MV-4-11 (cell line): ENCODE results near the gene SCAPER.
A peak's percentile ranks its signal among the peaks of the same experiment; 100 is the strongest.
"Not testable (repeated sequence)": the region's sequence is repeated elsewhere in the genome, so short reads cannot be mapped to it uniquely, and the experiment has no call there.

Source experiments
- DNase-seq: peaks from one replicate; lab custom pipeline; 2025; lab: John Stamatoyannopoulos, UW

SCAPER gene

GRCh38 chr15:76850367-76850766 is 54.8 kb downstream of the SCAPER start:
- DNase-seq: not testable (repeated sequence)

DNA sequence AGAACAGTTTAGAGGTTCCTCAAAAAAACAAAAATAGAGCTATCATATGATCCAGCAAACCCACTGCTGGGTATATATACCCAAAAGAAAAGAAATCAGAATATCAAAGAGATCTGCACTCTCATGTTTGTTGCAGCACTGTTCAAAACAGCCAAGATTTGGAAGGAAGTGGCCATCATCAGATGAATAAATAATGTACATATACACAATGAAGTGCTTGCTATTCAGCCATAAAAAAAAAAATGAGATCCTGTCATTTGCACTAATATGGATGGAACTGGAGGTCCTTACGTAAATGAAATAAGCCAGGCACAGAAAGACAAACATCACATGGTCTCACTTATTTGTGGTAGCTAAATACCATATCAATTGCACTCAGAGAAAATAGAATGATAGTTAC is 58.4 kb downstream of the SCAPER start:
- no peak for DNase-seq

DNA sequence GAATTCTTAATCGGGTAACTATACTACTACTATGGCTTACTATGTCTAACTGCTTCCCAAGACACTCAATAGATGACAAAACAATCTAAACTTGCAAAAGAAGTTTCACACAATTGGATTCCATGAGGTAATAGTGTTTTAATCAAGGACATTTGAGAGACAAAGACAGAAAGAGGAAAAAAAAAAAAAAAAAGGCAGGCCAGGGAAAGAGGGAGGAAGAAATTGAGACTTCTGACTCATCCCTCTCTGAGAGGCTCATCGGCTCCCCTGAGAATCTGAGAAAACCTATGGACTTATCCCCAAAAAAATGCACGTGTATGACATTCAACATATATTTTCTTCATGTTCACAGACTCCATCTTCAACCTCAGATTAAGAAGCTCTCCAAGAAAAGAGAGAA is 61.0 kb downstream of the SCAPER start:
- no peak for DNase-seq

DNA sequence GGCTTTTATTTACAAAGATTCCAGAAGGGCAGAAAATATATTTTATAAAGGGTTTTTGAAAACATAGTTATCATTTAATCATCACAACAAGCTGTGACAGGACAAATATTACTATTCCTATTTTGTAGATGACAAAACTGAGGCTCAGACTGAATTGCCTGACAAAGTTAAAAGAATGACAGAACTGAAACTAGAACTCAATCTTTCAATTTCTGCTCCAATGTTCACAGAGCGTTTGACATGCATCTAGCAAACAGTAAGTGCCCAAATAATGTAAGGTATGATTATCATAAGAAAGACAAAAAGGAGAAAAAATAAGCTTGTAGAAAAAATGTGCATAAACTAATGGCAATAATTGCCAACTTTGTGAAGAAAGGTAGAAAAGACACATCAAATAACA is 61.9 kb downstream of the SCAPER start:
- DNase-seq: no peak

DNA sequence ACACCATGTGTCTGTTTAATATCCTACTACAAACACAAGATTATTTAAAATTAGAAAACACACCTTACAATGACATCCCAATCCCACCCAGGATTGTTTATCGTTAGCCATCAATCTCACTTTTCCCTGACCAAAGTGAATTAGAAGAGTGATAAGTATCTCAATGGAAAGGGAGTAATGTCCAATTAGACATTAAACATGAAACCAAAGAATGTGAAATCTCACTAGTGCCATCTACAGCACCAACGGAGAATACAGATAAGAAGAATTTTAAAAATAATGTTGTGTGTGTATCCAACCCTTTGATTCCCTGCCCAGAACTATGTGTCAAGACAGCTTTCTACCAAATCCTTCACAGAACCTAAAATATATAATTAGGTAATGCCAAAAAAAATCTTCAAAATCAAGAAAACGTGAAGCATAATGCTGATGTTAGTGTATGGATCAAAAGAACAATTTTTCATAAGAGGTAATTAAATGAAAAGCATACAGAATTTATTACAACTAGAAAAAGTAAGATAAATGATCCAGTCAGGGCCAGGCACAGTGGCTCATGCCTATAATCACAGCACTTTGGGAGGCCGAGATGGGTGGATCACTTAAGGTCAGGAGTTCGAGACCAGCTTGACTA is 64.2 kb downstream of the SCAPER start:
- DNase-seq: peak; percentile 21

- DNase-seq: no peak
Observed at GRCh38 chr15:76839173-76839572, 66.0 kb downstream of the SCAPER start.

- DNase-seq: no peak
Observed at GRCh38 chr15:76837474-76837873, 67.7 kb downstream of the SCAPER start.

DNA sequence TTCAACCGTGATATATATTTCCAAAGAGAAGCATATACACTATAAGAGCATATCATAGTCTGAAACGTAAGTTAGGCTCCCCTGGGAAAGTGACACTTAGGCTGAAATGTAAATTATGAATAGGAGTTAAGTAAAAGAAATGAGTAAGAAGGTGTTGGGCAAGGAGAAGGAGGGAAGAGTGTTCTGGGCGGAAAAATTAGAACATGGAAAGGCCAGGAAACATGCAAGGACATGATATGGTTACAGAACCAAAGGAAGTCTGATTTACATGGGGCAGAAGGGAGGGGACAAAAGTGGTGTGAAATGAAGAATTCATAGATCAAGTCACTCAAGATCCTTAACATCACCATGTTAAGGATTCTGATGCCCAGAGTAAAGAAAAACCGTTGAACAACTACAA is 75.2 kb downstream of the SCAPER start:
- DNase-seq: no peak

GRCh38 chr15:76823890-76824289 is 81.2 kb downstream of the SCAPER start:
- no peak for DNase-seq

DNA sequence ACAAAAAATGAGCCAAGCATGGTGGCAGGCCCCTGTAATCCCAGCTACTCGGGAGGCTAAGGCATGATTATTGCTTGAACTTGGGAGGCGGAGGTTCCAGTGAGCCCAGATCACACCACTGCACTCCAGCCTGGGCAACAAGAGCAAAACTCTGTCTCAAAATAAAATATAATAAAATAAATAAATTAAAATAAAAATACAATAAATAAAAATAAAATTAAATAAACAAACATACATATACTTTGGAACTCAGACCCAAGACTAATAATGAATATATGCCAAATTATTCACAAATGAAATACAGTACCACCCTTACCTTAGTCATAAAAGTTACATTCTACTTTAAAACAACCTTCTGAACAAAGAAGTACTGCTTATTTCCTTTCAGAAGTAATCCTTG is 81.8 kb downstream of the SCAPER start:
- no peak for DNase-seq

DNA sequence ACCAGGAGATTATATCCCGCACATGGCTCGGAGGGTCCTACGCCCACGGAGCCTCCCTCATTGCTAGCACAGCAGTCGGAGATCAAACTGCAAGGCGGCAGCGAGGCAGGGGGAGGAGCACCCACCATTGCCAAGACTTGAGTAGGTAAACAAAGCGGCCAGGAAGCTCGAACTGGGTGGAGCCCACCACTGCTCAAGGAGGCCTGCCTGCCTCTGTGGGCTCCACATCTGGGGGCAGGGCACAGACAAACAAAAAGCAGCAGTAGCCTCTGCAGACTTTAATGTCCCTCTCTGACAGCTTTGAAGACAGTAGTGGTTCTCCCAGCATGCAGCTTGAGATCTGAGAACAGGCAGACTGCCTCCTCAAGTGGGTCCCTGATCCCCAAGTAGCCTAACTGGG is 86.2 kb downstream of the SCAPER start:
- not testable (repeated sequence) for DNase-seq

DNA sequence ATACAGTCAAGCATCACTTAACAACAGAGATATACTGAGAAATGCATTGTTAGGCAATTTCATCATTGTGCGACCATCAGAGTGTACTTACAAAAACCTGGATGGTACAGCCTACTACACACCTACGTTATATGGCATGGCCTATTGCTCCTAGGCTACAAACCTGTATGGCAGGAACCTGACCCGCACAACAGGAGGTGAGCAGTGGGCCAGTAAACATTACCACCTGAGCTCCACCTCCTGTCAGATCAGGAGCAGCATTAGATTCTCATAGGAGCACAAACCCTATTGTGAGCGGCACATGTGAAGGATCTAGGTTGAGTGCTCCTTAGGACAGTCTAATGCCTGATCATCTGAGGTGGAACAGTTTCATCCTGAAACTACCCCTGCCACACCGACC is 89.7 kb downstream of the SCAPER start:
- no peak for DNase-seq

DNA sequence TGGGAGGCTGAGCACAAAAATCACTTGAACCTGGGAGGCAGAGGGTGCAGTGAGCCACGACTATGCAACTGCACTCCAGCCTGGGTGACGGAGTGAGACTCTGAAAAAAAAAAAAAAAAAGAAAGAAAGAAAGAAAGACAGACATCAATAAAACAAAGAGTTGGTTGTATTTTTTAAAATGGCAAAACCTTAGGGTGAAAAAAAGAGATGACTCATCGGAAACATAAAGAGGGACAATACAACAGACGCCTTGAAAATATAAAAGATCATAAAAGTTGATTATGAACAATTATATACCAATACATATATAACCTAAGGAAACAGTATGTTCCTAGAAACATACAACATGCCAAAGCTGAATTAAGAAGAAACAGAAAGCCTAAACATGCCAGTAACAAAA is 92.8 kb downstream of the SCAPER start:
- no peak for DNase-seq

DNA sequence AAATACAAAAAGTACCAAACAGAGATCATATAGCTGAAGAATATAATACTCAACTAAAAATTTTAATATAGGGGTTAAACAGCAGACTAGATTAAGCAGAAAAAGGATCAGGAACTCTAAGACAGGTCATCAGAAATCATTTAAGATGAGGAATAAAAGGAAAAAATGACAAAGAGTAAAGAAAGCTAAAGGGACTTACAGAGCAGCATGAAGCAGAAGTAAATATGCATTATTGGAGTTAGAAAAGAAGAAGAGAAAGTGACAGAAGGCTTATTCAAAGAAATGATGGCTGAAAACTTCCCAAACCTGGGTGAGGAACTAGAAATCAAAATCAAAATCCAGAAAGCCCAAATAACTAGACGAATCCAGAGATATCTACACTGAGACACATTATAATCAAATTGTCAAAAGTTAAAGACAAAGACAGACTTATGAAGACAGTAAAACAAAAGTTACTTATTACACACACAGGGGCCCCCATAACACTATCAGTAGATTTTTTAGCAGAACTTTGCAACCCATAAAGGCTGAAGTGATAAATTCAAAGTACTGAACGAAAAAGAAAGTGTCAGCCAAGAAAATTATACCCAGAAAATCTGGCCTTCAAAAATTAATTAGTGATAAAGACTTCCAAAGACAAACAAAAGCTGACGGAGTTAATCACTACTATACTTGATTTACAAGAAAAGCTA is 95.6 kb downstream of the SCAPER start:
- DNase-seq: peak; percentile 46

DNA sequence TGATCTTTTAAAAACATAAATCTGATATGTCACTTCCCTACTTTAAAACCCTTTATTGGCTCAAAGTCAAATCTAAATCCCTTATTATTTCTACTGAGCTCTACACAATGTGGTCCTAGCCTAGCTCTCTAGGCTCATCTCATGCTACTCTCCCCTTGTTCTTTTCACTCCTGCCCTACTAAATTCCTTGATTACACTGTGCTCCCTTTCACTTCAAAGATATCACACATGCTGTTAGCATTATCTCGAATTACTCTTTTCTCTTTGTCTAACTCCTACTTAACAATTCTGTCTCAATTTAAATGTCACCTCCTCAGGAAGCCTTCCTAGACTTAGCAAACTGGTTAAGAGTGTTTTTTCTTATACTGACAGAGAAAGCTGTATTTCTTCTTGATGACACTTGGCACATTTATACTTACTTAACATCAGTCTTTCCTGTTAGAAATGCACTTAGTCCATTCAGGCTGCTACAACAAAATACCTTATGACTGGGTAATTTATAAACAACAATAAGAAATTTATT is 102.0 kb downstream of the SCAPER start:
- no peak for DNase-seq

DNA sequence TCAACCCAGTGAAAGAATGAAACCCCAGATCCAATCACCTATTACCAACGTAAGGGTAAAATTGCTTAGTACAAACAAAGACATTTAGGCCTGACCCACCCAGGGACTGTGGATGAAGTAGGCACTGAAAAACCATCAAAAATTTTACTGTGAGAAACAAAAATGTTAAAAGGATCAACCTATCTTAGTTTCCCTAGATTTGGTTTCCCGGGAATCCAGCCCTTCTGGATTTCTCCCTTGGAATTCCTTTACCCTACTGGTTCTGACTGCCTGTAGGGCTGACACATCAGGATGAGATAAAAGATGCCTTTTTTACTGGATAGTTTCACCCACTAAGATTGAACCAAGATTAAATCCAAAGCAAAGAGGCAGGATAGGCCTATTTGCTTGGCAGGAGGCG is 102.7 kb downstream of the SCAPER start:
- DNase-seq: no peak

- DNase-seq: peak; percentile 5
Observed at GRCh38 chr15:76799760-76800159, 105.4 kb downstream of the SCAPER start.

DNA sequence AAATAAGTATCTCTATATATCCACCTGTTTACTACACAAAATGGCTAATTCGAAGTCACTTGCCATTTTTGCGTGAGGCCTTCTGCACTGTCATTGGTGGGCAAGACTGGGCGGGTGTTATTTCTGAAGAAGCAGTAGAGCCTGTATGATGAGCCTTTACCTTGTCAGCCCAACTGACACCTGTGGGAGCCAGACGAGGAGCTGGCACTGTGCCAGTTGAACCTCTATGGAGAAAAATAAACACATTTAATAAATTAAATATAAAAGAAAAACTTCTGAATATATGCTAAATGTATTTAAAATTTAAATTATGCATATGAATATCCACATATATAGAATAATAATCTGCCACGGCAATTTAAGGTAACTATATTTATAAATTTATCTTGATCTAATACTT is 109.9 kb downstream of the SCAPER start:
- DNase-seq: no peak

DNA sequence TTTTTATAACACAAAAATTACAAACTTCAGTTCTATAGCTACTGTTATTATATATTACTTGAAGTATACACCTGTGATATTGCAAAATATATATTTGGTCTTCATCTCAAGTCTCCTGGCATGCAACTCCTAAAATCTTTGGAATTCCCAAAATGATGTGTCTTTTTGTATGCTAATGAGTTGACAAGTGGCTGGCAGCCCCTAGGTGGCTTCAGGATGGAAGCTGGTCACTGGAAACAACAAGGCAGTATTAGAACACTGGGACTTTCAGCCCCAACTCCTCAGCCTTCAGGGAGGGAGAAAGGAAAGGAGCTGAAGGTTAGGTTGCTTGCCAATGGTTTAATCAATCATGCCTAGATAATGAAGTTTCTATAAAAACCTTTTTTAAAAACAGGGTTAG is 112.0 kb downstream of the SCAPER start:
- DNase-seq: no peak

DNA sequence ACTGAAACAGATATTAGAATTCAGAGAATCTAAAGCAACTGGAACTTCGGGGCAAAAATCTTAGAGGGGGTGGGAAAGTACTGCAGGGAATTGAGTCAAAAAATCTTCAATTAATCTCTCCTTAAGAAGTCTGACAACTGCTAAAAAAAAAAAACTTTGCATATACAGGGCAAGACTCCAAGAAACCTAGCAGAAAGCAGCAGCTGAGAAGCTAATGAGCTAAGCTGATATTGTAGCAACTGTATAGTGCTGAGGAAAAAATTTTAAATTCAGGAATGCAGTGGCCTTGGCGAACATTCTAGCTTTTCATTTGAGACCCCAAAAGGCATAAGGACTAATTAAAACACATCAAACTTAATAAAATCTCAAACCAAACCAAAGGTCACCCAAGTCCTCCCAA is 113.6 kb downstream of the SCAPER start:
- no peak for DNase-seq

DNA sequence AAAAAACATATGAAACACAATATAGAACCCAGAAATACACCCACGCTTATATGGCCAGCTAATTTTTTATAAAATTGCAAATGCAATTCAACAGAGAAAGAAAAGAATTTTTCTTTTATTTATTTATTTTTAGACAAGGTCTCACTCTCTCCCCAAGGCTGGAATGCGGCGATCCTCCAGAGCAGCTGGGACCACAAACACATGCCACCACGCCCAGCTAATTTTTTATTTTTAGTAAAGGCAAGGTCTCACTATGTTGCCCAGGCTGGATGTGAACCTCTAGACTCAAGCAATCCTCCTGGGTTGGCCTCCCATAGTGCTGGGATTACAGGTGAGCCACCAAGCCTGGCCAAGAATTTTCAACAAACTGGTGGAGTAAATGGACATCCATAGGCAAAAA is 117.9 kb downstream of the SCAPER start:
- DNase-seq: no peak

DNA sequence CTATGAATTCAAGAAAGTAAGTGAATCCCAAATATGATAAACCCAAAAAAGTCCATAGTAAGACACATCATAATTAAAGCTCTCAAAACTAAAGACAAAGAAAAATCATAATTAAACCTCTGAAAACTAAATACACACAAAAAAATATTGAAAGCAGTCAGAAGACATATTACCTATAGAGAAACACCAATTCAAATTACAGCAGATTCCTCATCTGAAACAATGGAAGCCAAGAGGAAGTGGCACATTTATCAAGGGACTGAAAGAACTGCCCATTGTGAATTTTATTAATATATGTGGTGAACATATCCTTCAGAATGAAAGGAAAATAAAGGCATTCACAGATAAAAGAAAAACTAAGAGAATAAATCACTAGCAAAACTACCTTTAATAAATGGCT is 128.2 kb downstream of the SCAPER start:
- no peak for DNase-seq

DNA sequence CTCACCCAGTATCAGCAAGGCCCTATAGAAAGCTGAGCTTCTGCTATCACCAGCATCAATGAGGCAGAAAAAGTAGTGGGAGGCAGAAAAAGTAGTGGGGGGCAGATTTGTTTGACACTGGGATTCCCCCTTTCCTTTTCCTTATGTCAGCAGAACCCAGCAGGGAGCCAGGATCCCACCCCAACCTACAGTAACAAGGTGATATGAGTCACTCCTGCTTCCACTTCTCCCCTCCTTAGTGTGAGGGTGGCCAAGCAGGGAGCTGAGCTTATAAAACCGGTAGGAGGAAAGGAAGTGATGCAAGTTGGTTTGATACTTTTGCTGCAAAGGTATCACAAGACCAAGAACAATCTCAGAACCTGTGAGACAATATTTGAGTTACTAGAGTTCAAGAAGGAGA is 128.7 kb downstream of the SCAPER start:
- no peak for DNase-seq

DNA sequence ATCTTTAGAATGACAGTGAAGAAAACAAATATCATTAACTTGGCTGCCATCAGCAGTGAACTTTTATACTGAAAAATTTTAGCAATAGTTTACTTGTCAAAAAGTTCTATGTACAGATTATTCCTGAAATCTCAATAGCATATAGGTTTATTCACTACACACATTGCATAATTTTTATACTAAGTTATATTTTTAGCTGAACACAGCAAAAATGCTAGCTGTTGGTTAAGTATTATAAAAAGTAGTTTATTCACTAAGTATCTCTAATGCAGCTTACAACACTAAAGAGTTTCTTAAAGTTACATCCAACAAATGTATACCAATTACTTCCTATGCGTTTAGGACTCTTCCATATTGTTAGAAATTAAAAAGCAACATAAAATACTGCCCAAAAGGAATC is 131.9 kb downstream of the SCAPER start:
- DNase-seq: no peak
